Measurements from ENCODE around the gene PLAU. TPM values are rescaled to one million over a fixed set of nuclear protein-coding genes. Genes with fewer than 3 reads are reported as not detected.
"Not testable (repeated sequence)": the region's sequence is repeated elsewhere in the genome, so short reads cannot be mapped to it uniquely, and the experiment has no call there.

Gene PLAU
- total RNA-seq, 2 experiments from 2014 or later: 0.74 to 2.0 TPM

DNA sequence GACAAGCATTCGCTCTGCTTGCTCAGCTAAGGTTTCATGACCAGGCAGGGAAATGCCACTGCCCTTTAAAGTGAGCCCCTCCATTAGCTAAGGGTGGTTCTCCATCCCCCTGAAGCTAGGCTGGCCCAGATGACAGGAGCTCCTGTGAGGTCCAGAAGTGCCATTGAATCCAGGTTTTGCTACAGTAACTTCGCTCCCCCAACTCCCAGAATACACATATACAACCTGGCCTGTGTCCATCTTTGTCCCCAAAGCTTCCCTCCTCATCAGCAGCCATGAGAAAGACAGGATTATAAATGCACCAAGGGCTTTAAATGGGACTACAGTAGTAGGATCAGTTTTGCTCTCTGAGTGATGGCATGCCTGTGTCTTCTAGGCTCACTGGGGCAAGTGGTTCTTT, 51.5 kb downstream of the PLAU start:
- Histone ChIP-seq H3K9me2 (ENCODE audit: insufficient read depth, low read length) (no peaks in the 10 kb centered on the region), H3K9me3 (ENCODE audit: low read length) (no peaks in the 10 kb centered on the region), H3K27ac (ENCODE audit: low read depth, low read length, poor library complexity, severe bottlenecking) (no peak overlapping the region), H3K36me3 (ENCODE audit: insufficient read depth, low read length) (no peaks in the 10 kb centered on the region), H4K20me1 (ENCODE audit: insufficient read depth, low read length) (no peaks in the 10 kb centered on the region), H3K4me2 (ENCODE audit: low read length) (no peak overlapping the region), H3K4me1 (ENCODE audit: insufficient read depth, low read length, poor library complexity, severe bottlenecking) (peaks cover 34% of the 10 kb centered on the region), H3K79me2 (ENCODE audit: insufficient read depth, low read depth, low read length) (no peaks in the 10 kb centered on the region), H3K4me3 (ENCODE audit: low read depth, low read length, poor library complexity, severe bottlenecking) (no peak overlapping the region), H2AFZ (ENCODE audit: low read length) (no peak overlapping the region)
- TF ChIP-seq EZH2phosphoT487 (IDR thresholded peaks at IDR 0.05; ENCODE audit: borderline replicate concordance, low read depth, low read length): no peak
- TF ChIP-seq, protein P1, sequence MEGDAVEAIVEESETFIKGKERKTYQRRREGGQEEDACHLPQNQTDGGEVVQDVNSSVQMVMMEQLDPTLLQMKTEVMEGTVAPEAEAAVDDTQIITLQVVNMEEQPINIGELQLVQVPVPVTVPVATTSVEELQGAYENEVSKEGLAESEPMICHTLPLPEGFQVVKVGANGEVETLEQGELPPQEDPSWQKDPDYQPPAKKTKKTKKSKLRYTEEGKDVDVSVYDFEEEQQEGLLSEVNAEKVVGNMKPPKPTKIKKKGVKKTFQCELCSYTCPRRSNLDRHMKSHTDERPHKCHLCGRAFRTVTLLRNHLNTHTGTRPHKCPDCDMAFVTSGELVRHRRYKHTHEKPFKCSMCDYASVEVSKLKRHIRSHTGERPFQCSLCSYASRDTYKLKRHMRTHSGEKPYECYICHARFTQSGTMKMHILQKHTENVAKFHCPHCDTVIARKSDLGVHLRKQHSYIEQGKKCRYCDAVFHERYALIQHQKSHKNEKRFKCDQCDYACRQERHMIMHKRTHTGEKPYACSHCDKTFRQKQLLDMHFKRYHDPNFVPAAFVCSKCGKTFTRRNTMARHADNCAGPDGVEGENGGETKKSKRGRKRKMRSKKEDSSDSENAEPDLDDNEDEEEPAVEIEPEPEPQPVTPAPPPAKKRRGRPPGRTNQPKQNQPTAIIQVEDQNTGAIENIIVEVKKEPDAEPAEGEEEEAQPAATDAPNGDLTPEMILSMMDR (conservative IDR thresholded peaks at IDR 0.05; ENCODE audit: low read length): no peak
- intact Hi-C loops (cut with micrococcal nuclease; ENCODE audit: unreplicated experiment): no loop called here
- BruUV-seq (replicated peaks): no TSS peak
- ChIA-PET CTCF (ENCODE audit: unreplicated experiment) (no interaction called here), POLR2A (interaction anchor here (0.6 to 0.7 kb wide), 2 partner anchors 15 to 96 kb away, joined by 3 to 4 read pairs; no protein-coding TSS in a partner anchor)
- no peak for DNase-seq (ENCODE audit: low spot score)

DNA sequence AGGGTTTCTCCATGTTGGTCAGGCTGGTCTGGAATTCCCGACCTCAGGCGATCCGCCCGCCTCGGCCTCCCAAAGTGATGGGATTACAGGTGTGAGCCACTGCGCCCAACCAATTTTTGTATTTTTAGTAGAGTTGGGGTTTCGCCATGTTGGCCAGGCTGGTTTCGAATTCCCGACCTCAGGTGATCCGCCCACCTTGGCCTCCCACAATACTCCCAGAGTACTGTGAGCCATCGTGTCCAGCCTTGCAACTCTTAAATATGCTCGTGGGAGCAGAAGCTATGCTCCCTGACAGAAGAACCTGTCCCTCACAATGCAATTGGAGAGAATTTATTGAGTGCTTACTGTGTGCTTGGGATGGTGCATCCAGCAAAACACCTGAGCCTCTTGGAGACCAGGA, 52.6 kb downstream of the PLAU start:
- CTCF ChIA-PET (ENCODE audit: unreplicated experiment): not testable (repeated sequence)
- POLR2A ChIA-PET: interaction anchor here (0.7 to 1.0 kb wide), 2 partner anchors 31 to 126 kb away, joined by 3 read pairs; no protein-coding TSS in a partner anchor

DNA sequence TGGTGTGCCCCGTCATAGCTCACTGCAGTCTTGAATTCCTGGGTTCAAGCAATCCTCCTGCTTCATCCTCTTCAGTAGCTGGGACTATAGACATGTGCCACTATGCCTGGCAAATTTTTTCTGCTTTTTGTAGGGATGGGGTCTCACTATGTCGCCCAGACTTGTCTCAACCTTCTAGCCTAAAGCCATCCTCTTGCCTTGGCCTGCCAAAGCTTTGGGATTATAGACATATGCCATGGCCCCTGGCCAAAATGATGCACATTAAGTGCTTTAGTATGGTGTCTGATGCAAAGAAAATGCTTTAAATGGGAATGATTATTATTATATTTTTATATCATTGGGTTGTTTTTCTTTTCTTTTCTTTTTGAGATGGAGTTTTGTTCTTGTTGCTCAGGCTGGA, 53.8 kb downstream of the PLAU start:
- no TSS peak for BruUV-seq (replicated peaks)
- Histone ChIP-seq H2AFZ (ENCODE audit: low read length) (no peak overlapping the region), H3K4me3 (ENCODE audit: low read depth, low read length, poor library complexity, severe bottlenecking) (no peak overlapping the region), H4K20me1 (ENCODE audit: insufficient read depth, low read length) (no peaks in the 10 kb centered on the region), H3K4me2 (ENCODE audit: low read length) (no peak overlapping the region), H3K79me2 (ENCODE audit: insufficient read depth, low read depth, low read length) (no peaks in the 10 kb centered on the region), H3K9me3 (ENCODE audit: low read length) (no peaks in the 10 kb centered on the region), H3K36me3 (ENCODE audit: insufficient read depth, low read length) (no peaks in the 10 kb centered on the region), H3K4me1 (ENCODE audit: insufficient read depth, low read length, poor library complexity, severe bottlenecking) (peaks cover 10% of the 10 kb centered on the region), H3K27ac (ENCODE audit: low read depth, low read length, poor library complexity, severe bottlenecking) (no peak overlapping the region), H3K9me2 (ENCODE audit: insufficient read depth, low read length) (no peaks in the 10 kb centered on the region)
- CTCF ChIA-PET (ENCODE audit: unreplicated experiment): no interaction called here
- TF ChIP-seq EZH2phosphoT487 (IDR thresholded peaks at IDR 0.05; ENCODE audit: borderline replicate concordance, low read depth, low read length): no peak
- TF ChIP-seq, protein P1 (conservative IDR thresholded peaks at IDR 0.05; ENCODE audit: low read length): no peak
- no peak for DNase-seq (ENCODE audit: low spot score)
- POLR2A ChIA-PET: interaction anchor here (0.7 to 1.5 kb wide), 3 partner anchors 10 to 33 kb away, joined by 3 to 7 read pairs (median 3); partner anchors contain the start of gene VCL
- intact Hi-C loops (cut with micrococcal nuclease; ENCODE audit: unreplicated experiment): no loop called here

More for the DNA sequence above, 52.6 kb downstream of the PLAU start:
- intact Hi-C loops (cut with micrococcal nuclease; ENCODE audit: unreplicated experiment); H3K9me2 ChIP-seq (ENCODE audit: insufficient read depth, low read length); H3K27ac ChIP-seq (ENCODE audit: low read depth, low read length, poor library complexity, severe bottlenecking); DNase-seq (ENCODE audit: low spot score); H3K4me2 ChIP-seq (ENCODE audit: low read length); H2AFZ ChIP-seq (ENCODE audit: low read length); H3K9me3 ChIP-seq (ENCODE audit: low read length); H3K36me3 ChIP-seq (ENCODE audit: insufficient read depth, low read length); H3K79me2 ChIP-seq (ENCODE audit: insufficient read depth, low read depth, low read length); BruUV-seq (replicated peaks); H4K20me1 ChIP-seq (ENCODE audit: insufficient read depth, low read length); H3K4me3 ChIP-seq (ENCODE audit: low read depth, low read length, poor library complexity, severe bottlenecking): not testable (repeated sequence)
- peaks cover 22% of the 10 kb centered on the region for H3K4me1 ChIP-seq (ENCODE audit: insufficient read depth, low read length, poor library complexity, severe bottlenecking)

DNA sequence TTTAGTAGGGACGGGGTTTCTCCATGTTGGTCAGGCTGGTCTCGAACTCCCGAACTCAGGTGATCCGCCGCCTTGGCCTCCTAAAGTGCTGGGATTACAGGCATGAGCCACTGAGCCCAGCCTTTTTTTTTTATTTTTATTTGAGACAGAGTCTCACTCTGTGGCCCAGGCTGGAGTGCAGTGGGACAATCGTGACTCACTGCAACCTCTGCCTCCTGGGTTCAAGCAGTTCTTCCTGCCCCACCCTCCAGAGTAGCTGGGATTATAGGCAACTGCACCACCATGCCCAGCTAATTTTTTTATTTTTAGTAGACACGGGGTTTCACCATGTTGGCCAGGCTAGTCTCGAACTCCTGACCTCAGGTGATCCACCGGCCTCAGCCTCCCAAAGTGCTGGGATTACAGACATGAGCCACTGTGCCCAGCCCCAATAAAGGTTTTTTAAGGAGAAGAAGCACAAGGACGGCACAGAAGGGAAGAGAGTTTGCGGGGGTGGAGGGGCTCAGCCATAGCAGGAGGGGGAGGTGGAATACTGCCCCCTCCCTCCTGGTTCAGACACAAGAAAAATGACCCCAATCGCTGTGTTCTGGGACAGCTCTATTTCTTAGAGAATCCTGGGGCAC, 54.4 kb downstream of the PLAU start:
- H3K4me3 ChIP-seq (ENCODE audit: low read depth, low read length, poor library complexity, severe bottlenecking); CTCF ChIA-PET (ENCODE audit: unreplicated experiment); DNase-seq (ENCODE audit: low spot score); H3K4me2 ChIP-seq (ENCODE audit: low read length); H3K27ac ChIP-seq (ENCODE audit: low read depth, low read length, poor library complexity, severe bottlenecking); BruUV-seq (replicated peaks); H3K9me2 ChIP-seq (ENCODE audit: insufficient read depth, low read length); H2AFZ ChIP-seq (ENCODE audit: low read length); H4K20me1 ChIP-seq (ENCODE audit: insufficient read depth, low read length); intact Hi-C loops (cut with micrococcal nuclease; ENCODE audit: unreplicated experiment); H3K4me1 ChIP-seq (ENCODE audit: insufficient read depth, low read length, poor library complexity, severe bottlenecking); H3K9me3 ChIP-seq (ENCODE audit: low read length); H3K79me2 ChIP-seq (ENCODE audit: insufficient read depth, low read depth, low read length); H3K36me3 ChIP-seq (ENCODE audit: insufficient read depth, low read length): not testable (repeated sequence)
- POLR2A ChIA-PET: interaction anchor here (0.7 to 1.5 kb wide), 3 partner anchors 9 to 135 kb away, joined by 3 to 7 read pairs (median 3); partner anchors contain the start of gene VCL

All from OCI-LY7 (cell line).